Erythroblast (primary cell): ENCODE data around the gene MPZL3.

ENCODE experiments used
- GATA1 ChIP-seq: IDR thresholded peaks from 2 replicates; pipeline ENCODE4 v1.6.1; 2011; ENCODE audit warnings: low read depth, mild to moderate bottlenecking, control low read depth, low read length, moderate library complexity
- POLR2A ChIP-seq: IDR thresholded peaks from 2 replicates; pipeline ENCODE4 v1.6.1; 2011; ENCODE audit warnings: mild to moderate bottlenecking, low read length

DNA sequence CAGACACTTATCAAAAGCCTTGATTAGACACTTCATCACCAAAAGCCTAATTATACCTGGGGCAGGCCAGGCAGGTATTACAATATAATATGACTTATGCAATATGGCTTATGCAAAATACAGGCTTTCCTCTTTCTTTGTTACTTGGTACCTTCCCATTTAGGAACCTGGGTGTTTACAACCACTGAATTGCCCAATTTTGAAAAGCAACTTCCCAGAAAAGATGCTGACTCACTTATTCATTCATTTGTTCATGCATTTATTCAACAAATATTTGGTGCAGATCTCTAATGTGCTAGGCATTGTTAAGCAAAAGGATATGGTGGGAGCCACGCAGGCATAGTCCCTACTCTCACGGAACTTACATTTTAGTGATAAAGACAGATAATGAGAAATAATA lies 13.7 kb downstream of the MPZL3 start:
- no peak for TF ChIP-seq POLR2A
- no peak for TF ChIP-seq GATA1
